Suppressor macrophage treated with lipopolysaccharide for 1 hour (primary cell): Measurements from ENCODE around the gene AASS.

Experiments
- DNase-seq, 3 donors: peaks; one replicate each; pipeline ENCODE4 v3.0.0-alpha.2; 2020 to 2022

The AASS gene

DNA sequence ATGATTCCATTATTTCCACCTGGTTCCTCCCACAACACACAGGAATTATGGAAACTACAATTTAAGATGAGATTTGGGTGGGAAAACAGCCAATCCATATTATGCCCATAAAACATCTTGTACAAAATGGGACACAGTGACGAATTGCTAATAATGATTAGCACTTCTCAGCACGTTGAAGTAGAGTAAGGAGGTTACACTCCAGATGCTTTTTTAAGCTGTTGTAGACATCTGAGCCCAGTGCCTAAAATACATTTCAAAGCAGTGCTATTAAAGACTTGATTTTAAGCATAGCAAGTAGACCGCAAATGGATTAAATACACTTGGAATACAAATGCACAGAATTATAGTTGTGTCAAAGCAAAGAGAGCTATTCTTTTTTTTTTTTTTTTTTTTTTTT, 105.9 kb downstream of the AASS start:
- DNase-seq = no peak

DNA sequence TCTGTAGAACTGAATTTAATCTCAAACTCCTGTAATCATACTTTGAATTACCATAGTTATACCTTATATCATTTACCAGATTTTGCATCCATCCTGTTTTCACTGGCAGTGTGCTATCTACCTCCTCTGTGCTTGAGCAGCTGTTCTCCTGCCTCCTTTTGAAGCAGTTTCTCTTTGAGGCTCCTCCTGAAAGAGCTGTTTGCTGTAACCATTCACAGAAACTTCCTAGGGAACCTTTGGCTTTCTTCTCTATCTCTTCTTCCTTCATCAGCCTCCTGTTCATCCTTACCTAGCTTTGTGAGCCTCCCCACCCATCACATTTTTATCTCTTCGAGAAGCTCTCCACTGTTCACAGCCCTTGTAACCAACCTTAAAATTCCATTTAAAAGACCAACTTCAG, 108.2 kb downstream of the AASS start:
- no peak for DNase-seq

DNA sequence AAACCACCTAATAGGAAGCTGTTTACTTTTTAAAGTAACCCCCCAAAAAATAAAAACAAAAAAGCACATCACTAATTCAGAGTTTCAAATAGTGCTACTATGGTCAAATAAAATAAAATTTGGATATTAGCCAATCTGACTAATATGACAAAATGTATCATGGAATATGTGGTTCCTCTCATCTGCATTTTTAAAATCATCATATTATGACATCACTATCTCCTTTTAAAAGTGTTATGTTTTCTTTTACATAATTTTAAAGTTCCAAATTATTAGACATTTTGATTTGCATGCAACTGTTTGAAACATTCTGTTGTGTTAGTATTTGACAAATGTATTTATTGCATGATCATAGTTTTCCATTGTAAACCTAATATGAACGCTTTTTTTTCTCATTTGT, 110.4 kb downstream of the AASS start:
- DNase-seq = no peak

DNA sequence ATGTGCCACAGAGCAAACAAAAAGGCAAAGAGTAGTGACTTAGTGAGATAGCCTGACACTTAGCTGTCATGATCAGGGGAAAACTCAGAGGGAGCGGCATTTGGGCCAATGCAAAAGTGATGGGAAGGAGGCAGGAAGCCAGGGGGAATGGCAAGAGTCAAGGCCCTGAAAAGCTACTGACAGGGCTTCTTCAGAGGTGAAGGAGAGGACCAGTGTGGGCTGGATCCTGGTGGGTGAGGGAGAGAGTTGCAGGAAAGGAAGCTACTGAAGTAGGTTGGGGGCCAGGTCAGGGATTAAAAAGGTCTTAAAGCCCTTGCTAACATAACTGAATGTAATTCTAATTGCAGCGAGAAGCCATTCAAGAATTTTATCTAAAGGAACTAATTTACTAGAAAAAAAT, 117.0 kb downstream of the AASS start:
- DNase-seq = no peak
